Measurements from ENCODE around the gene GOLGA6L22.
"Not testable (repeated sequence)": the region's sequence is repeated elsewhere in the genome, so short reads cannot be mapped to it uniquely, and the experiment has no call there.

The GOLGA6L22 gene, protein sequence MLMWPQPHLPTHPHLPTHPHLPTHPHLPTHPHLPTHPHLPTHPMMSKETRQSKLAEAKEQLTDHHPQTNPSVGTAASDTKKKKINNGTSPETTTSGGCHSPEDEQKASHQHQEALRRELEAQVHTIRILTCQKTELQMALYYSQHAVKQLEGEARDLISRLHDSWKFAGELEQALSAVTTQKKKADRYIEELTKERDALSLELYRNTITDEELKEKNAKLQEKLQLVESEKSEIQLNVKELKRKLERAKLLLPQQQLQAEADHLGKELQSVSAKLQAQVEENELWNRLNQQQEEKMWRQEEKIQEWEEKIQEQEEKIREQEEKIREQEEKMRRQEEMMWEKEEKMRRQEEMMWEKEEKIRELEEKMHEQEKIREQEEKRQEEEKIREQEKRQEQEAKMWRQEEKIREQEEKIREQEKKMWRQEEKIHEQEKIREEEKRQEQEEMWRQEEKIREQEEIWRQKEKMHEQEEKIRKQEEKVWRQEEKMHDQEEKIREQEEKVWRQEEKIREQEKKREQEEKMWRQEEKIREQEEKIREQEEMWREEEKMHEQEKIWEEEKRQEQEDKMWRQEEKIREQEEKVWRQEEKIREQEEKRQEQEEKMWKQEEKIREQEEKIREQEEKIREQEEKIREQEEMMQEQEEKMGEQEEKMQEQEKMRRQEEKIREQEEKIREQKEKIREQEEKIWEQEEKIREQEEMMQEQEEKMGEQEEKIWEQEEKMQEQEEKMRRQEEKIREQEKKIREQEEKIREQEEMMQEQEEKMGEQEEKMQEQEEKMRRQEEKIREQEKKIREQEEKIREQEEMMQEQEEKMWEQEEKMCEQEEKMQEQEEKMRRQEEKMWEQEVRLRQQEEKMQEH

DNA sequence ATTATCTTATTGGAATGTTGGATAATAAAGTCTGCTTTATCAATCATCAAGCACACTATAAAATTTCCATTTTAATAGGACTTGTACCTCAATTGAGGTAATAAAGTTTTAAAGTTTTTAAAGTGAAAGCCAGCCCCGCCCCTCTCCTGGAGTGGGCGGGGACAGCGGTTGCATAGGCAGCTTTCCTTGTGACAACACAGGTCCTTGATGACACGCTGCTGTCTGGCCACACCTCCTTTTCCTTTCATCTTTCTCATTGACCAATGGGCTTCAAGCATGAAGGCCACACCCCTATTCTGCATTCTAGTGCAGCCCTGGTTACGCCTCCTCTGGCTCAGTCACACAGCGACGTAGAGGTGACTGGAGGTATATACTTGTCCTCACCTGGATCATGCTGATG, at the start of gene GOLGA6L22:
TSS of gene GOLGA6L22 (plus strand) at position 301 of the 400 bp plus-strand sequence. CDS start at position 392, 91 bp downstream.
- H3K4me3 ChIP-seq, H3K27ac ChIP-seq: not testable (repeated sequence)

GRCh38 chr15:22417288-22417687, 41.4 kb upstream of the GOLGA6L22 start:
- H3K27ac ChIP-seq, H3K4me3 ChIP-seq: not testable (repeated sequence)

GRCh38 chr15:22417795-22418194, 40.9 kb upstream of the GOLGA6L22 start:
- not testable (repeated sequence) for H3K4me3 ChIP-seq, H3K27ac ChIP-seq

- H3K4me3 ChIP-seq = not testable (repeated sequence)
Measured at GRCh38 chr15:22418212-22418611, 40.5 kb upstream of the GOLGA6L22 start.

GRCh38 chr15:22418666-22419065, 40.0 kb upstream of the GOLGA6L22 start:
- H3K27ac ChIP-seq, H3K4me3 ChIP-seq: not testable (repeated sequence)

More at GRCh38 chr15:22418212-22418611, 40.5 kb upstream of the GOLGA6L22 start:
- H3K27ac ChIP-seq = not testable (repeated sequence)

DNA sequence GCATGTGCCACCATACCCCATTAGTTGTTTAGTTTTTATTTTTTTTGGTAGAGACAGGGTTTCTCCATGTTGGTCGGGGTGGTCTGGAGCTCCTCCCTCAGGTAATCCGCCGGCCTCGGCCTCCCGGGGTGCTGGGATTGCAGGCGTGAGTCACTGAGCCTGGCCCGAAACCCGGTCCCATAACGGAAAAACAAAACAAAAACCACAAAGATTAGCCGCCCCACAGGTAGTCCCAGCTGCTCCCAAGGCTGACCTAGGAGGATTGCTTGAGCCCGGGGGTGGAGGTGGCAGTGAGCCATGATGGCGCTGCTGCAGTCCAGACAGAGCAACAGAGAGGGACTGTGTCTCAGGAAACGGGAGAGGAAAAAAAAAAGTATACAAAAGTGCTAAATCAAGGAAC, 38.4 kb upstream of the GOLGA6L22 start:
- H3K27ac ChIP-seq, H3K4me3 ChIP-seq: not testable (repeated sequence)

GRCh38 chr15:22429426-22429825, 29.3 kb upstream of the GOLGA6L22 start:
- H3K4me3 ChIP-seq, H3K27ac ChIP-seq: not testable (repeated sequence)

GRCh38 chr15:22431687-22432086, 27.0 kb upstream of the GOLGA6L22 start:
- not testable (repeated sequence) for H3K27ac ChIP-seq, H3K4me3 ChIP-seq

GRCh38 chr15:22494490-22495113, 35.9 kb downstream of the GOLGA6L22 start:
- peak overlapping the region in 5 of 7 experiments; percentile 30 to 51 (median 32) for H3K4me3 ChIP-seq
- H3K27ac ChIP-seq = peak overlapping the region in 4 of 21 experiments; percentile 32 to 72 (median 64)

DNA sequence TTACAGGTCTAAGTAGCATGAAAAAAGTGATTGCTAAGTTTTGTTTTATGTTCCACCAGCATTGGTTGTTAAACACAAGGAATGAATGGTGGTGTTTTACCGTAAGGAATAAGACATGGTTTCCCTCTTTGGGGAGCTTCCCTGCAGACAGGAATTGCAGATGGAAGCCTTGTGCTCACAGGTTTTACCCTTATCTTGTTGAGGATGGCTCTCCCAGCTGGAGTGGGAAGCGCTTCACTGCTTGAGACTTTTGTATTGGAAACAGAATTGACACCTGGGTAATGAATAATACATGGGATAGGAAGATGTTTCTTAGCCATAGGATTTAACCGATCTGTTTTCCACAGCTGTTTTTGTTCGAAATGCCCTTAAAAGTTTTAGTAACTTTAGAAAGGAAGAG, 38.5 kb downstream of the GOLGA6L22 start:
- H3K27ac ChIP-seq = not testable (repeated sequence)

GRCh38 chr15:22498220-22498925, 39.7 kb downstream of the GOLGA6L22 start:
- not testable (repeated sequence) for H3K4me3 ChIP-seq

More for the DNA sequence above, 38.5 kb downstream of the GOLGA6L22 start:
- not testable (repeated sequence) for H3K4me3 ChIP-seq

GRCh38 chr15:22502272-22502671, 43.6 kb downstream of the GOLGA6L22 start:
- not testable (repeated sequence) for H3K27ac ChIP-seq, H3K4me3 ChIP-seq

More at GRCh38 chr15:22498220-22498925, 39.7 kb downstream of the GOLGA6L22 start:
- H3K27ac ChIP-seq = not testable (repeated sequence)

DNA sequence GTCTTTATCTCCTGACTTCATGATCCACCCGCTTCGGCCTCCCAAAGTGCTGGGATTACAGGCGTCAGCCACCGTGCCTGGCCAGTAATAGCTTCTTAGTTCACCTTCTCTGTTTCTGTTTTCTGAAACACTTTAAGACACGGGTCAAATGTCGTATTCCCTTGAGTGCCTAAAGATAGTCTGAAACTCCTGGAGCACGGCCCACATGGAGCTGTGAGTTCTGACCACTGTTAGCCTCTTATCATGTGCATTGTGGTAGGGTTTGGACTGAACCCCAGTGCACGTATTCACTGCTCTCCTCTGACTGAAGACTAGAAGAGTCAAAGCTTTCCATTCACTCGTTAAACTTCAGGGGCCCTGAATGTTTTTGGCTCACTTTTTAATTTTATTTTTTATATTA, 48.3 kb downstream of the GOLGA6L22 start:
- not testable (repeated sequence) for H3K27ac ChIP-seq, H3K4me3 ChIP-seq

DNA sequence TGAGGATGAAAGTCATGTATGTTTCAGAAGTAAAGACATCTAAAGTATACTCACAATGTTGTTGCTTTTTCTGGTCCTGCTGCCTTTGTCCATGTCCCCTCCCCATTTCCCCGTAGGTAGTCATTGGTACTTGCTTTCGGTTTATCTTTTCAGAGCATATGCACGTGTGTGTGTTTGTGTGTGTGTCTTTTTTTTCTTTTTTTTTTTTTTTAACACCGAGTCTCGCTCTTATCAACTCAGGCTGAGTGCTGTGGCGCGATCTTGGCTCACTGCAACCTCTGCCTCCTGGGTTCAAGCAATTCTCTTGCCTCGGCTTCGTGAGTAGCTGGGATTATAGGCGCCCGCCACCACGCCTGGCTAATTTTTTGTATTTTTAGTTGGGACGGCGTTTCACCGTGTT, 57.4 kb downstream of the GOLGA6L22 start:
- H3K4me3 ChIP-seq = not testable (repeated sequence)

More for the DNA sequence above, 57.4 kb downstream of the GOLGA6L22 start:
- H3K27ac ChIP-seq = not testable (repeated sequence)
